OCI-M2 (cell line): ENCODE data around the gene PLXNC1.

Experiments
- DNase-seq: peaks from one replicate; lab custom pipeline; 2025; ENCODE audit not compliant: unreplicated experiment; lab: John Stamatoyannopoulos, UW

PLXNC1 gene

GRCh38 chr12:94262228-94263010 lies 114.0 kb downstream of the PLXNC1 start:
- no peak for DNase-seq

GRCh38 chr12:94263011-94263811 lies 114.8 kb downstream of the PLXNC1 start:
- DNase-seq: no peak

- no peak for DNase-seq
Observed at GRCh38 chr12:94263905-94264561, 115.7 kb downstream of the PLXNC1 start.

GRCh38 chr12:94264736-94265485 lies 116.5 kb downstream of the PLXNC1 start:
- DNase-seq: no peak

GRCh38 chr12:94265539-94265938 lies 117.2 kb downstream of the PLXNC1 start:
- DNase-seq: no peak

- DNase-seq: no peak
Observed at GRCh38 chr12:94265966-94266745, 117.8 kb downstream of the PLXNC1 start.

GRCh38 chr12:94266796-94267536 lies 118.6 kb downstream of the PLXNC1 start:
- DNase-seq: no peak

- no peak for DNase-seq
Observed at GRCh38 chr12:94267537-94267872, 119.1 kb downstream of the PLXNC1 start.

GRCh38 chr12:94267921-94268471 lies 119.6 kb downstream of the PLXNC1 start:
- DNase-seq: no peak

- DNase-seq: no peak
Observed at GRCh38 chr12:94269316-94269999, 121.1 kb downstream of the PLXNC1 start.

- DNase-seq: no peak
Observed at GRCh38 chr12:94271351-94271750, 123.0 kb downstream of the PLXNC1 start.

GRCh38 chr12:94272280-94272679 lies 123.9 kb downstream of the PLXNC1 start:
- no peak for DNase-seq

GRCh38 chr12:94273272-94273671 lies 124.9 kb downstream of the PLXNC1 start:
- DNase-seq: no peak

GRCh38 chr12:94276725-94277124 lies 128.3 kb downstream of the PLXNC1 start:
- DNase-seq: no peak

GRCh38 chr12:94277426-94278000 lies 129.1 kb downstream of the PLXNC1 start:
- no peak for DNase-seq

- no peak for DNase-seq
Observed at GRCh38 chr12:94280063-94280462, 131.7 kb downstream of the PLXNC1 start.

- no peak for DNase-seq
Observed at GRCh38 chr12:94282675-94283074, 134.3 kb downstream of the PLXNC1 start.

- DNase-seq: no peak
Observed at GRCh38 chr12:94284046-94284445, 135.7 kb downstream of the PLXNC1 start.
